ENCODE data around the gene FOXN4.

Gene FOXN4

DNA sequence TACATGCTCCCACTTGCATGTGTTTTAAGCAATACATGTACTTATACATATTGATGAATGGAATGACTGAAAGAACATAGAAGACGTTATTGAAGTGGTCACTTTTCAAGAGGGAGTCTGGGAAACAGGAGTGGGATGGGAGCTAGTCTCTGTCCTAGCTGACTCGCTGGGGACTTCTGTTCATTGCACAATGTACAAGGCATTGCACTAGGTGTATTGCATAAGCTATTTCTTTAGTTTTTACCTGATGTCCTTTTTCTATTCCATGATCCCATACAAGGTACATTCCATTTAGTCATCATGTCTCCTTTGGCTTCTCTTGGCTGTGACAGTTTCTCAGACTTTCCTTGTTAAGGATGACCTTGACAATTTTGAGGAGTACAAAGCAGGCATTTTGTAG lies 34.6 kb upstream of the FOXN4 start:
- Histone ChIP-seq H3K79me1 (ENCODE audit: low read length) (no peaks in the 10 kb centered on the region), H3K9ac (ENCODE audit: low read length) (no peak overlapping the region), H4K91ac (ENCODE audit: low read depth, low read length) (no peak overlapping the region), H2BK5ac (ENCODE audit: low read depth, low read length, poor library complexity) (no peak overlapping the region), H3K27ac (ENCODE audit: low read depth, low read length) (no peak overlapping the region), H3K4me3 (ENCODE audit: low read depth, low read length) (no peak overlapping the region), H3K18ac (ENCODE audit: low read length) (no peak overlapping the region), H3K4me1 (ENCODE audit: control insufficient read depth in 1 of 2, insufficient read depth in 2 of 2, low read length in 2 of 2) (no peaks in the 10 kb centered on the region), H2BK12ac (ENCODE audit: low read length) (no peak overlapping the region), H2BK120ac (ENCODE audit: insufficient read depth, low read length, poor library complexity) (no peak overlapping the region), H3K9me3 (ENCODE audit: insufficient read depth, low read depth, low read length) (peaks cover 2% of the 10 kb centered on the region), H2AFZ (ENCODE audit: insufficient read depth, low read length, poor library complexity) (no peak overlapping the region), H3K4ac (ENCODE audit: low read depth, low read length) (no peak overlapping the region), H3K79me2 (ENCODE audit: control insufficient read depth, insufficient read depth, low read length, poor library complexity) (no peaks in the 10 kb centered on the region), H3K14ac (ENCODE audit: low read length) (no peak overlapping the region), H4K12ac (ENCODE audit: low read depth, low read length) (no peak overlapping the region), H3K23ac (ENCODE audit: low read length) (no peak overlapping the region), H2AK5ac (ENCODE audit: low read length) (no peak overlapping the region), H3K27me3 (ENCODE audit: insufficient read depth, low read length) (no peaks in the 10 kb centered on the region), H3K4me2 (ENCODE audit: low read length) (no peak overlapping the region), H3K36me3 (ENCODE audit: control insufficient read depth in 1 of 2, insufficient read depth in 2 of 2, low read length in 2 of 2) (no peaks in the 10 kb centered on the region), H4K8ac (ENCODE audit: low read depth, low read length) (no peak overlapping the region)
- no CpG with 5 or more reads among the region's 2 CpGs for WGBS (ENCODE audit: extremely low coverage, insufficient coverage, insufficient read length)
- DNase-seq, result no peak

DNA sequence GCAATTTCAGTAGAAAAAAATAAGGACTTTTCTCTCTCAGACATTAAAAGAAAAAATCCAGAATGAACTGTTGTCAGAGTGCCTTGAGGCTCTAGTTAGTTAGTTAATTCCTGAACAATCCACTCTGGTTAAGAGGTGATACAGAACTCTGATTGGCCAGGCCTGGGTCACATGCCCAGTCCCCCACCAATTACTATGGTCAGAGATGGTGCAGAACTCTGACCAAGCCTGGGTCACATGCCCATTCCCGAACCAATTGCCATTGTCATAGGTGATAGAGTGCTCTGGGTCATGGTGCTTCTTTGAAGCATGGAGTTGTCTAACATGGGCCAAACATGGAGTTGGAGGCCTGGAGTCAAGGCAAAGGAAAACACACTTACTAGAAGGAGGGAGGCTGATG lies 27.5 kb upstream of the FOXN4 start:
- H2BK5ac ChIP-seq (ENCODE audit: low read depth, low read length, poor library complexity), result no peak overlapping the region
- no peak overlapping the region for H3K14ac ChIP-seq (ENCODE audit: low read length)
- H3K79me1 ChIP-seq (ENCODE audit: low read length), result no peaks in the 10 kb centered on the region
- no peak for DNase-seq
- H4K12ac ChIP-seq (ENCODE audit: low read depth, low read length), result no peak overlapping the region
- H3K4me1 ChIP-seq (ENCODE audit: control insufficient read depth in 1 of 2, insufficient read depth in 2 of 2, low read length in 2 of 2), result no peaks in the 10 kb centered on the region
- no peaks in the 10 kb centered on the region for H3K9me3 ChIP-seq (ENCODE audit: insufficient read depth, low read depth, low read length)
- H2BK120ac ChIP-seq (ENCODE audit: insufficient read depth, low read length, poor library complexity), result no peak overlapping the region
- no peak overlapping the region for H3K4me3 ChIP-seq (ENCODE audit: low read depth, low read length)
- H3K4ac ChIP-seq (ENCODE audit: low read depth, low read length), result no peak overlapping the region
- no peak overlapping the region for H3K9ac ChIP-seq (ENCODE audit: low read length)
- no peaks in the 10 kb centered on the region for H3K27me3 ChIP-seq (ENCODE audit: insufficient read depth, low read length)
- WGBS (ENCODE audit: extremely low coverage, insufficient coverage, insufficient read length), result no CpG with 5 or more reads among the region's 1 CpG
- no peak overlapping the region for H4K91ac ChIP-seq (ENCODE audit: low read depth, low read length)
- no peak overlapping the region for H2AFZ ChIP-seq (ENCODE audit: insufficient read depth, low read length, poor library complexity)
- H3K79me2 ChIP-seq (ENCODE audit: control insufficient read depth, insufficient read depth, low read length, poor library complexity), result no peaks in the 10 kb centered on the region
- H3K18ac ChIP-seq (ENCODE audit: low read length), result no peak overlapping the region
- no peaks in the 10 kb centered on the region for H3K36me3 ChIP-seq (ENCODE audit: control insufficient read depth in 1 of 2, insufficient read depth in 2 of 2, low read length in 2 of 2)
- no peak overlapping the region for H3K23ac ChIP-seq (ENCODE audit: low read length)
- H2AK5ac ChIP-seq (ENCODE audit: low read length), result no peak overlapping the region
- no peak overlapping the region for H2BK12ac ChIP-seq (ENCODE audit: low read length)
- no peak overlapping the region for H3K27ac ChIP-seq (ENCODE audit: low read depth, low read length)
- no peak overlapping the region for H4K8ac ChIP-seq (ENCODE audit: low read depth, low read length)
- H3K4me2 ChIP-seq (ENCODE audit: low read length), result no peak overlapping the region

DNA sequence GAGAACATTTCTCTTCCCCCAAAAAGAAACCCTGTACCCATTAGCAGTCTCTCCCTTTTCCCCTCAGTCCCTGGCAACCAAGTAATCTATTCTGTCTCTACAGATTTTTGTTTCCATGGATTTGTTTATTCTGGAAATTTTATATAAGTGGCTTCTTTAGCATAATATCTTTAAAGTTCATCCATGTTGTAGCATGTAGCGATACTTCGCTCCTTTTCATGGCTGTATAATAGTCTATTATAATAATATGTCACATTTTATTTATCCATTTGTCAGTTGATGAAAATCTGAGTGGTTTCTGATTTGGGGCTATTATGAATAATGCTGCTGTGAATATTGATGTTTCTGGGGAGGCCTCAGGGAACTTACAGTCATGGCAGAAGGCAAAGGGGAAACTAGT lies 25.8 kb upstream of the FOXN4 start:
- DNase-seq, result no peak
- no peaks in the 10 kb centered on the region for H3K79me2 ChIP-seq (ENCODE audit: control insufficient read depth, insufficient read depth, low read length, poor library complexity)
- H2BK5ac ChIP-seq (ENCODE audit: low read depth, low read length, poor library complexity), result no peak overlapping the region
- H4K8ac ChIP-seq (ENCODE audit: low read depth, low read length), result no peak overlapping the region
- no peak overlapping the region for H2BK12ac ChIP-seq (ENCODE audit: low read length)
- no peak overlapping the region for H3K14ac ChIP-seq (ENCODE audit: low read length)
- no peak overlapping the region for H2AK5ac ChIP-seq (ENCODE audit: low read length)
- H4K12ac ChIP-seq (ENCODE audit: low read depth, low read length), result no peak overlapping the region
- H3K79me1 ChIP-seq (ENCODE audit: low read length), result no peaks in the 10 kb centered on the region
- H2BK120ac ChIP-seq (ENCODE audit: insufficient read depth, low read length, poor library complexity), result no peak overlapping the region
- H3K4ac ChIP-seq (ENCODE audit: low read depth, low read length), result no peak overlapping the region
- no peak overlapping the region for H3K4me2 ChIP-seq (ENCODE audit: low read length)
- no peak overlapping the region for H2AFZ ChIP-seq (ENCODE audit: insufficient read depth, low read length, poor library complexity)
- H3K4me1 ChIP-seq (ENCODE audit: control insufficient read depth in 1 of 2, insufficient read depth in 2 of 2, low read length in 2 of 2), result no peaks in the 10 kb centered on the region
- no peaks in the 10 kb centered on the region for H3K36me3 ChIP-seq (ENCODE audit: control insufficient read depth in 1 of 2, insufficient read depth in 2 of 2, low read length in 2 of 2)
- H4K91ac ChIP-seq (ENCODE audit: low read depth, low read length), result no peak overlapping the region
- no peaks in the 10 kb centered on the region for H3K9me3 ChIP-seq (ENCODE audit: insufficient read depth, low read depth, low read length)
- no peaks in the 10 kb centered on the region for H3K27me3 ChIP-seq (ENCODE audit: insufficient read depth, low read length)
- no peak overlapping the region for H3K23ac ChIP-seq (ENCODE audit: low read length)
- no peak overlapping the region for H3K18ac ChIP-seq (ENCODE audit: low read length)
- no peak overlapping the region for H3K27ac ChIP-seq (ENCODE audit: low read depth, low read length)
- H3K4me3 ChIP-seq (ENCODE audit: low read depth, low read length), result no peak overlapping the region
- no CpG with 5 or more reads among the region's 2 CpGs for WGBS (ENCODE audit: extremely low coverage, insufficient coverage, insufficient read length)
- H3K9ac ChIP-seq (ENCODE audit: low read length), result no peak overlapping the region

DNA sequence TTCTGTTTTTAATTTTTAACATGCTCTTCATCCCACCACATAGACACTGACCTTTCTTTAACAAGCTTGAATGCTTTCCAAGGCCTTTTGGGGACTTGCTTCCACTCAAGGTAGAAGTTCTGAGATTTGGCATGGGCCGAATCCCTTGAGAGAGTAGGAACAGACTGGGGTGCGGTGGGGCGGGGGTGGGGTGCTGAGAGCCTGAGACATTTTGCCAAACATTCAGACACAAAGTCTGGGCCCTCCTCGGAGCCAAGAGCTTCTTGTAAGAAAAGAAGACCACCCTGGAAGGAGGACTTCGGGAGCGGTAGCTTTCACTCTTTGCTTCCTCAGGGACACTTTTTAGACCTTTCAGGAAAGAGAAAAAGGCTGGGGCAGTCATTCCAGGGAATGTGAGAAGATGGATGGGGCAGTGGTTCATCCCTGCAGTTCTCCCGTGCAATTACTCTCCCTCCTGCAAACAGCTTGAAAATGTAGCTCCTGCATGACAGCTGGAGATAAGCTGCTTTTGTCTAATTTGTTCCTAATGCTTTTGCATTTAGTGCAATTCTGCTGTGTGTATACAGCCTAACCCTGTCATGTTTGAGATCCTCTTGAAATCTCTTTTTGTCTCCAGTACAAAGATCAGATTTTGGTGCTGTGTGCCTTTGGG lies 22.3 kb upstream of the FOXN4 start:
- Histone ChIP-seq H3K14ac (ENCODE audit: low read length) (no peak overlapping the region), H2BK5ac (ENCODE audit: low read depth, low read length, poor library complexity) (no peak overlapping the region), H3K4me3 (ENCODE audit: low read depth, low read length) (no peak overlapping the region), H3K79me1 (ENCODE audit: low read length) (no peaks in the 10 kb centered on the region), H3K79me2 (ENCODE audit: control insufficient read depth, insufficient read depth, low read length, poor library complexity) (no peaks in the 10 kb centered on the region), H3K4me1 (ENCODE audit: control insufficient read depth in 1 of 2, insufficient read depth in 2 of 2, low read length in 2 of 2) (no peaks in the 10 kb centered on the region), H2AK5ac (ENCODE audit: low read length) (no peak overlapping the region), H2BK12ac (ENCODE audit: low read length) (no peak overlapping the region), H3K23ac (ENCODE audit: low read length) (no peak overlapping the region), H4K8ac (ENCODE audit: low read depth, low read length) (no peak overlapping the region), H4K91ac (ENCODE audit: low read depth, low read length) (no peak overlapping the region), H2BK120ac (ENCODE audit: insufficient read depth, low read length, poor library complexity) (no peak overlapping the region), H3K36me3 (ENCODE audit: control insufficient read depth in 1 of 2, insufficient read depth in 2 of 2, low read length in 2 of 2) (no peaks in the 10 kb centered on the region), H3K4ac (ENCODE audit: low read depth, low read length) (no peak overlapping the region), H2AFZ (ENCODE audit: insufficient read depth, low read length, poor library complexity) (no peak overlapping the region), H3K27ac (ENCODE audit: low read depth, low read length) (no peak overlapping the region), H3K9me3 (ENCODE audit: insufficient read depth, low read depth, low read length) (no peaks in the 10 kb centered on the region), H3K27me3 (ENCODE audit: insufficient read depth, low read length) (no peaks in the 10 kb centered on the region), H3K18ac (ENCODE audit: low read length) (no peak overlapping the region), H4K12ac (ENCODE audit: low read depth, low read length) (no peak overlapping the region), H3K9ac (ENCODE audit: low read length) (no peak overlapping the region), H3K4me2 (ENCODE audit: low read length) (no peak overlapping the region)
- WGBS (ENCODE audit: extremely low coverage, insufficient coverage, insufficient read length), result no CpG with 5 or more reads among the region's 7 CpGs
- DNase-seq, result no peak
